Mucosa of stomach (tissue), 1 donor: ENCODE measurements around the gene FIBCD1.
"Not testable (repeated sequence)": the region's sequence is repeated elsewhere in the genome, so short reads cannot be mapped to it uniquely, and the experiment has no call there.

Experiments used
- H3K27me3 ChIP-seq: one replicate; pipeline ENCODE4 v1.7.0; 2013; ENCODE audit warnings: mild to moderate bottlenecking, low read length; ENCODE audit not compliant: control insufficient read depth, insufficient read depth
- H3K36me3 ChIP-seq: one replicate; pipeline ENCODE4 v1.7.0; 2013; ENCODE audit warnings: low read length; ENCODE audit not compliant: control insufficient read depth, insufficient read depth
- H3K4me1 ChIP-seq: one replicate; pipeline ENCODE4 v1.7.0; 2013; ENCODE audit warnings: mild to moderate bottlenecking, low read length; ENCODE audit not compliant: control insufficient read depth, insufficient read depth
- H3K4me3 ChIP-seq: one replicate; pipeline ENCODE4 v1.7.0; 2013; ENCODE audit warnings: low read length
- H3K9ac ChIP-seq: one replicate; pipeline ENCODE4 v1.7.0; 2013; ENCODE audit warnings: mild to moderate bottlenecking, low read length, moderate library complexity
- H3K9me3 ChIP-seq: one replicate; pipeline ENCODE4 v1.7.0; 2013; ENCODE audit warnings: mild to moderate bottlenecking, low read length, moderate library complexity; ENCODE audit not compliant: control insufficient read depth
- donor health status: Pancreatic carcinoma.

The FIBCD1 gene

GRCh38 chr9:130911254-130912049, 27.6 kb downstream of the FIBCD1 start:
- no peak overlapping the region for H3K9ac ChIP-seq
- peaks cover 4% of the 10 kb centered on the region for H3K4me1 ChIP-seq
- no peaks in the 10 kb centered on the region for H3K36me3 ChIP-seq
- H3K9me3 ChIP-seq = no peaks in the 10 kb centered on the region
- peaks cover 24% of the 10 kb centered on the region for H3K27me3 ChIP-seq
- H3K4me3 ChIP-seq = no peak overlapping the region

GRCh38 chr9:130910670-130911069, 28.4 kb downstream of the FIBCD1 start:
- H3K36me3 ChIP-seq, H3K9ac ChIP-seq, H3K4me3 ChIP-seq, H3K4me1 ChIP-seq, H3K9me3 ChIP-seq: not testable (repeated sequence)
- peaks cover 27% of the 10 kb centered on the region for H3K27me3 ChIP-seq

- not testable (repeated sequence) for H3K9ac ChIP-seq, H3K36me3 ChIP-seq, H3K4me3 ChIP-seq, H3K4me1 ChIP-seq, H3K9me3 ChIP-seq
- H3K27me3 ChIP-seq = peaks cover 29% of the 10 kb centered on the region
Observed at GRCh38 chr9:130910041-130910440, 29.0 kb downstream of the FIBCD1 start.

GRCh38 chr9:130908878-130909355, 30.1 kb downstream of the FIBCD1 start:
- Histone ChIP-seq H3K9ac (no peak overlapping the region), H3K36me3 (no peaks in the 10 kb centered on the region), H3K4me3 (no peak overlapping the region), H3K9me3 (no peaks in the 10 kb centered on the region), H3K4me1 (peaks cover 4% of the 10 kb centered on the region), H3K27me3 (peaks cover 27% of the 10 kb centered on the region)

GRCh38 chr9:130908146-130908877, 30.7 kb downstream of the FIBCD1 start:
- Histone ChIP-seq H3K4me3 (no peak overlapping the region), H3K36me3 (no peaks in the 10 kb centered on the region), H3K9me3 (no peaks in the 10 kb centered on the region), H3K9ac (no peak overlapping the region), H3K4me1 (peaks cover 4% of the 10 kb centered on the region), H3K27me3 (peaks cover 21% of the 10 kb centered on the region)

- no peak overlapping the region for H3K9ac ChIP-seq
- H3K27me3 ChIP-seq = peaks cover 25% of the 10 kb centered on the region
- no peak overlapping the region for H3K4me3 ChIP-seq
- H3K36me3 ChIP-seq = no peaks in the 10 kb centered on the region
- no peaks in the 10 kb centered on the region for H3K9me3 ChIP-seq
- no peaks in the 10 kb centered on the region for H3K4me1 ChIP-seq
Observed at GRCh38 chr9:130906735-130907416, 32.2 kb downstream of the FIBCD1 start.

GRCh38 chr9:130905902-130906734, 32.9 kb downstream of the FIBCD1 start:
- Histone ChIP-seq H3K4me1 (no peaks in the 10 kb centered on the region), H3K9me3 (no peaks in the 10 kb centered on the region), H3K27me3 (peaks cover 23% of the 10 kb centered on the region), H3K36me3 (no peaks in the 10 kb centered on the region), H3K9ac (no peak overlapping the region), H3K4me3 (no peak overlapping the region)

GRCh38 chr9:130905125-130905901, 33.7 kb downstream of the FIBCD1 start:
- peaks cover 23% of the 10 kb centered on the region for H3K27me3 ChIP-seq
- H3K36me3 ChIP-seq = no peaks in the 10 kb centered on the region
- H3K9me3 ChIP-seq = no peaks in the 10 kb centered on the region
- no peak overlapping the region for H3K9ac ChIP-seq
- no peaks in the 10 kb centered on the region for H3K4me1 ChIP-seq
- no peak overlapping the region for H3K4me3 ChIP-seq

- no peaks in the 10 kb centered on the region for H3K36me3 ChIP-seq
- H3K9ac ChIP-seq = no peak overlapping the region
- H3K4me3 ChIP-seq = no peak overlapping the region
- no peaks in the 10 kb centered on the region for H3K9me3 ChIP-seq
- no peaks in the 10 kb centered on the region for H3K4me1 ChIP-seq
- H3K27me3 ChIP-seq = peaks cover 31% of the 10 kb centered on the region
Observed at GRCh38 chr9:130904070-130905044, 34.7 kb downstream of the FIBCD1 start.
